Measurements from ENCODE around the gene GHRHR.

GHRHR gene

GRCh38 chr7:31006857-31007256 is 43.1 kb downstream of the GHRHR start:
- no peaks in the 10 kb centered on the region for H3K36me3 Mint-ChIP-seq (ENCODE audit: low read depth)
- H3K9me3 Mint-ChIP-seq: no peaks in the 10 kb centered on the region
- ATAC-seq: no peak
- peaks cover 12% of the 10 kb centered on the region for H3K27me3 Mint-ChIP-seq
- H3K4me3 Mint-ChIP-seq: no peak overlapping the region
- no peak overlapping the region for H3K27ac Mint-ChIP-seq
- H3K4me1 Mint-ChIP-seq: no peaks in the 10 kb centered on the region
- no peak for DNase-seq

DNA sequence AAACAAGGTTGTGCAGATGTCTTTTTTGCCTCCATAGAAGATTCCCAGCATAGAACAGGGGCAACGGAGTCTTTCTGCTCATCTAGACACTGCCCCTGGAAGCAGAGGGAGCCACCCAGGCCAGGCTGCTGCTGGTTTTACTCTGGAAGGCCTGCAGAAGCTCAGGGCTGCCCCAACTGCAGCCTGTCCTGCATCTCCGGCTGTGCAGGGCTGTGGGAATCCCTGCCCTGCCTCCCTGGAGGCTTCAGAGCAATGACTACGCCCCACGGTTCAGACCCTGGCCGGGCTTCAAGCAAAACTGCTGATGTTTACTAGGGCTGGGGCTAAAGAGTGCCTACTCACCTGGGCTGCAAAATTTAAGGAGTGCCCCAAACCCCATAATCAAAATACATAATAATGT is 43.9 kb downstream of the GHRHR start:
- DNase-seq (no peak), ATAC-seq (no peak)
- no peak overlapping the region for H3K27ac Mint-ChIP-seq
- H3K4me1 Mint-ChIP-seq: no peaks in the 10 kb centered on the region
- no peaks in the 10 kb centered on the region for H3K9me3 Mint-ChIP-seq
- H3K27me3 Mint-ChIP-seq: peaks cover 12% of the 10 kb centered on the region
- no peak overlapping the region for H3K4me3 Mint-ChIP-seq
- H3K36me3 Mint-ChIP-seq (ENCODE audit: low read depth): no peaks in the 10 kb centered on the region

DNA sequence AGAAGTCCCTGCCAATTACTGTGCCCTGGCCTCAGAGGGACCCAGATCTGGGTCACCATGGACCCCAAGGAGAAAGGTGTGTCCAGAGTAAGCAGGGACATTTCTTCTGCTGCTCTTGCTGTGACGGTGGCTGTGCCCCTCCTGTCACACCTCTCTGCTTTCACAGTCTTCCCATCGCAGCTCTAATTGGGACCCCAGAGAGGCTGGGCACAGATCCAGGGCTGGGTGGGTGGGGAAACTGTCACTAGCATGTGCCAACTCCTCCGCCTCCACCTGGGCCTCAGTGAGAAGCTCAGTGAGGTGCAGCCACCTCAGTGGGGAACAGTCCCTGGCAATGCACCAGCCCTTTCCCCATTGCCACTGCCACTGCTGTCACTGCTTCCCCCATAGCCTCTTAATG is 51.1 kb downstream of the GHRHR start:
- H3K36me3 Mint-ChIP-seq (ENCODE audit: low read depth): no peaks in the 10 kb centered on the region
- no peaks in the 10 kb centered on the region for H3K9me3 Mint-ChIP-seq
- peaks cover 3% of the 10 kb centered on the region for H3K4me1 Mint-ChIP-seq
- ATAC-seq (peak; percentile 16), DNase-seq (no peak)
- H3K27ac Mint-ChIP-seq: no peak overlapping the region
- H3K27me3 Mint-ChIP-seq: peaks cover 17% of the 10 kb centered on the region
- H3K4me3 Mint-ChIP-seq: no peak overlapping the region

DNA sequence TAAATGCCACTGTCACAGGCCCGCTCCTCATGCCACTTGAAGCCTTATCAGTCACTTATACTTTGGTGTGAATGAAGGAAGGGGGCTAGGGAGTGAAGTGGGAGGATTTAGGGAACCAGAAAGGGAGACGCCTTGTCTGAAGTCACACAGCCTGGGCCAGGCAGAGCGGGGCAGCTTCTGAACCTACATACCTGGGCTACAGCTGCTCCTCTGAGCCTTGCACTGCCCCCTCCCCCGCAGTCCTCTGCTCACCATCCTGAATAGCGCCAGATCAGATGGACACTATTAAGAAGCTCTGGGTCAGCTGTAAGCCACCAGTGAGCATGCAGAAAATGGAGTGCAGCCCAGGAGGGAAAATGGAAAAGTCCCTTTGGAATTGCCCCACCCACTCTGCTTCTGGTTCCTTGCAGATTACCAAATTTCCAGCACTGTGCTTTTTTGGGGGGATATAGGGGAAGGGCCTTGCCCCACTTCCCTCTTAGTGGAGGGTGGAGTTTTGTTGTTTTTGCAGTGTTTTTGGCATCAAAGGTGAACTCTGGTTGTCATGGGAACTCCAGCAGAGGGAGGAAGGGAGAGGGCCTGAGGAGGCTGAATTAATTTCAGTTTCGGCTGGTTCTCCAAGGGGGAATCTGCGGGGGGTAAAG is 53.4 kb downstream of the GHRHR start:
- Mint-ChIP-seq H3K36me3 (ENCODE audit: low read depth) (no peaks in the 10 kb centered on the region), H3K9me3 (no peaks in the 10 kb centered on the region), H3K4me3 (no peak overlapping the region)

DNA sequence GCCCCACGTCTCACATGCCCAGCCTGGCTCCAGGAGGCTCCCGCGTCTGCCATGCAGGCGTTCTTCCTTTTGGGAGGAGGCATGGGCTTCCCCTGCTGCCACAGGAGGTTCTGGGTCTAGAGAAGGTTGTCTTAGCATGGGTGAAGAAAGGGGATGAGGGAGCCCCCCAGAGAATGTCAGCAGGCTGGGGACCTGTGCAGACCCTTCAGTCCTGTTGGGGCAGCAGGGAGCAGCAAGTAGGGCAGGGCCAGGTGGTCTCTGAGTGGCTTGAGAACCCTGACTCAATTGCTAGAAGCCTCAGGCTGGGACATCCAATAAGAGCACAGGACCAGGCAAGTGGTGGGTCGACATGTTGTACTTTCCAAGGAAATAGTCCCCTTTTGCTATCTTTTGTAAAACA is 54.0 kb downstream of the GHRHR start:
- Mint-ChIP-seq H3K36me3 (ENCODE audit: low read depth) (no peaks in the 10 kb centered on the region), H3K9me3 (no peaks in the 10 kb centered on the region), H3K27ac (no peak overlapping the region), H3K4me3 (no peak overlapping the region), H3K27me3 (peaks cover 10% of the 10 kb centered on the region), H3K4me1 (peaks cover 3% of the 10 kb centered on the region)
- ATAC-seq (no peak), DNase-seq (no peak)

More for the DNA sequence above, 53.4 kb downstream of the GHRHR start:
- Mint-ChIP-seq H3K27ac (no peak overlapping the region), H3K27me3 (peaks cover 10% of the 10 kb centered on the region), H3K4me1 (peaks cover 3% of the 10 kb centered on the region)
- ATAC-seq: no peak
- DNase-seq: no peak

GRCh38 chr7:31019509-31019908 is 55.8 kb downstream of the GHRHR start:
- Mint-ChIP-seq H3K4me3 (no peak overlapping the region), H3K27ac (no peak overlapping the region)
- ATAC-seq: no peak

GRCh38 chr7:31020161-31020560 is 56.4 kb downstream of the GHRHR start:
- H3K27me3 Mint-ChIP-seq: peaks cover under 1% of the 10 kb centered on the region
- ATAC-seq (no peak), DNase-seq (no peak)
- no peak overlapping the region for H3K27ac Mint-ChIP-seq
- no peak overlapping the region for H3K4me3 Mint-ChIP-seq
- no peaks in the 10 kb centered on the region for H3K36me3 Mint-ChIP-seq (ENCODE audit: low read depth)
- H3K4me1 Mint-ChIP-seq: peaks cover 21% of the 10 kb centered on the region
- H3K9me3 Mint-ChIP-seq: peaks cover 9% of the 10 kb centered on the region

More at GRCh38 chr7:31019509-31019908, 55.8 kb downstream of the GHRHR start:
- H3K36me3 Mint-ChIP-seq (ENCODE audit: low read depth): no peaks in the 10 kb centered on the region
- peaks cover 4% of the 10 kb centered on the region for H3K9me3 Mint-ChIP-seq
- no peak for DNase-seq
- H3K4me1 Mint-ChIP-seq: peaks cover 16% of the 10 kb centered on the region
- H3K27me3 Mint-ChIP-seq: peaks cover 3% of the 10 kb centered on the region

- Mint-ChIP-seq H3K4me1 (peaks cover 24% of the 10 kb centered on the region), H3K36me3 (ENCODE audit: low read depth) (no peaks in the 10 kb centered on the region), H3K4me3 (no peak overlapping the region), H3K27ac (no peak overlapping the region), H3K9me3 (peaks cover 9% of the 10 kb centered on the region), H3K27me3 (no peaks in the 10 kb centered on the region)
- no peak for DNase-seq
- ATAC-seq: no peak
Measured at GRCh38 chr7:31020652-31021051, 56.9 kb downstream of the GHRHR start.

DNA sequence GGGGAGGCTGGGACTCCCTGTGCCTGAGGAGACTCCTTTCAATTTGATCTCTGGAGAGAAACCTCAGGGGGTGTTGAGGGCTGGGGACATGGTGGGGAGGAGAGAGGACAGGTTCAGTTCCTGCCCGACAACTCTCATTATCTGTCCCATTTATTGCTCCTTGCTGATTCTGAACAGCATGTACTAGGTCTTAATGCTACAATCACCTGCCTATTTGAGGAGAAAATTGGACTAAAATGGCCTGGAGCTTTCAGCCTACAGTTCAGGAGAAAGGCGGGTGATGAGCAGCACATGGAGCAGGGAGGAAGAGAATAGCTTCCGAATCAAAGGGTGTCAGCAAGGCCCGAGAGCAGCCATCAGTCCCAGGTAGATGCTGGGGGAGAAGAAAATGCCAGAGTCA is 58.4 kb downstream of the GHRHR start:
- no peak for DNase-seq
- Mint-ChIP-seq H3K9me3 (peaks cover 9% of the 10 kb centered on the region), H3K27ac (no peak overlapping the region), H3K27me3 (peaks cover 3% of the 10 kb centered on the region), H3K4me1 (peaks cover 29% of the 10 kb centered on the region), H3K36me3 (ENCODE audit: low read depth) (no peaks in the 10 kb centered on the region), H3K4me3 (no peak overlapping the region)
- no peak for ATAC-seq

- ATAC-seq (no peak), DNase-seq (no peak)
- peaks cover 29% of the 10 kb centered on the region for H3K4me1 Mint-ChIP-seq
- peaks cover 3% of the 10 kb centered on the region for H3K27me3 Mint-ChIP-seq
- no peak overlapping the region for H3K4me3 Mint-ChIP-seq
- peaks cover 9% of the 10 kb centered on the region for H3K9me3 Mint-ChIP-seq
- H3K27ac Mint-ChIP-seq: no peak overlapping the region
- H3K36me3 Mint-ChIP-seq (ENCODE audit: low read depth): no peaks in the 10 kb centered on the region
Measured at GRCh38 chr7:31022726-31023125, 59.0 kb downstream of the GHRHR start.

- DNase-seq (no peak), ATAC-seq (peak; percentile 12)
- H3K9me3 Mint-ChIP-seq: peaks cover 9% of the 10 kb centered on the region
- H3K27ac Mint-ChIP-seq: no peak overlapping the region
- peaks cover 3% of the 10 kb centered on the region for H3K27me3 Mint-ChIP-seq
- no peak overlapping the region for H3K4me3 Mint-ChIP-seq
- H3K36me3 Mint-ChIP-seq (ENCODE audit: low read depth): no peaks in the 10 kb centered on the region
- peaks cover 29% of the 10 kb centered on the region for H3K4me1 Mint-ChIP-seq
Measured at GRCh38 chr7:31023877-31024276, 60.1 kb downstream of the GHRHR start.

DNA sequence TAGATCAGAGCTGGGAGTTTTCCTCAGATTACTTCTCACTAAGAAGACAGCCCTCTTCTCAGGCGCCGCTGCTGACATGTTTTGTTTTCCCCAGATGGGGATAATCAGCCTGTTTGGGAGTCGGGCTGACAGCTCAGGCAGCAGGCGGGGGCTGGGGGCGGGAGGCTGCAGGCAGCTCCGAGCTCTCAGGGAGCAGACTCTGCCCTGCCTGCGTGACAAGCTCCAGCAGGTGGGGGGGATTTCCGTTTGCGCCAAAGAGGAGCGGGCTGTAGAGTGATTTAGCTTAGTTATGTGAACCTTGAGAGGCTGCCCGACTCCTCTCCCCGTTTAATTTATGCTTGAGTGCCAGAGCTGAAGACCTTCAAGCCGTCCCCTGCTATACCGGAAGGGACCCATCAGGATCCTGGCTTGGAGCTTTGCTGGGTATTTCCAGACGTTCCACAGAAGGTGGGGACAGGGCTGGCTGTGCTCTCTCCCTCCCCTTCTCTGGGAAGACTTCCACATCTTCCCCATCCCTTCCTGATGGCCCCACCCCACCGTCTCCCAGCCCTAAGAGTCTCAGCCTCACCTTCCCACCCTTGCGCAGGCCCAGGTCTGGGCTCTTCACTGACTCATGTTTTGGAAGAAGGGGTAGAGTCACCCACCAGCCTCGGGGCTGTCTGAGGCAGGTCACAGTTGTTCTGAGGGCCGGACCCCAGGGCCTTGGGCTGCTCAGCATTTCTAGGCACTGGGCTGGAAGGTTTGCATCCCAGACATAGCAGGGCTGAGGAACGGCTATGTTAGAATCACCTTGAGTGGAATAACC is 63.6 kb downstream of the GHRHR start:
- peaks cover 26% of the 10 kb centered on the region for H3K4me1 Mint-ChIP-seq
- peaks cover 9% of the 10 kb centered on the region for H3K9me3 Mint-ChIP-seq
- no peaks in the 10 kb centered on the region for H3K36me3 Mint-ChIP-seq (ENCODE audit: low read depth)
- H3K4me3 Mint-ChIP-seq: no peak overlapping the region
- no peak for ATAC-seq
- H3K27ac Mint-ChIP-seq: no peak overlapping the region
- peaks cover 3% of the 10 kb centered on the region for H3K27me3 Mint-ChIP-seq
- DNase-seq: peak; percentile 7

DNA sequence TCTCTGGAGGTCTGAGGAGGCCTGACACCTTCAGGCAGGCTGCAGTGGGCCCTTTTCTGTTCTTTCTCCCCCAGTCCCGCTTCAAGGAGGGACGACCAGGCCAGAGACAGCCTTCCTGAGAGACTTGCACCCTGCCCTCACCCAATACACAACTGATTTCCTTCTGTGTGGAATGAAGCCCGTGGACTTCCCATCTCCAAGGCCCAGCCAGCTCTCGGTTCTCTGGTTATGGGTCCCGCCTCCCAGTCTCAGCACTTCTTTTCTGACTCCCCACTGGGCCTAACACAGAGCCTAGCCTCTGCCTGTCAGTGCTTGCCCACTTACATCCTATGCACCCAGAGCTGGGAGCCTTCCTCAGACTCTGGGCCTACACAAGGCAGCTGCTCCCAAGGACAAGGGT is 64.3 kb downstream of the GHRHR start:
- Mint-ChIP-seq H3K9me3 (peaks cover 9% of the 10 kb centered on the region), H3K4me1 (peaks cover 26% of the 10 kb centered on the region)

GRCh38 chr7:31028417-31028992 is 64.8 kb downstream of the GHRHR start:
- H3K27me3 Mint-ChIP-seq: peaks cover 3% of the 10 kb centered on the region
- ATAC-seq (no peak), DNase-seq (no peak)
- H3K9me3 Mint-ChIP-seq: peaks cover 9% of the 10 kb centered on the region
- no peak overlapping the region for H3K27ac Mint-ChIP-seq
- no peak overlapping the region for H3K4me3 Mint-ChIP-seq
- no peaks in the 10 kb centered on the region for H3K36me3 Mint-ChIP-seq (ENCODE audit: low read depth)
- H3K4me1 Mint-ChIP-seq: peaks cover 22% of the 10 kb centered on the region

More for the DNA sequence above, 64.3 kb downstream of the GHRHR start:
- ATAC-seq: no peak
- DNase-seq: no peak
- H3K36me3 Mint-ChIP-seq (ENCODE audit: low read depth): no peaks in the 10 kb centered on the region
- H3K4me3 Mint-ChIP-seq: no peak overlapping the region
- H3K27ac Mint-ChIP-seq: no peak overlapping the region
- H3K27me3 Mint-ChIP-seq: peaks cover 3% of the 10 kb centered on the region

All from activated naive CD8-positive, alpha-beta T cell treated with anti-CD3 and anti-CD28 coated beads, Interleukin-2, amount 50 U/mL, for 24 hours (primary cell).